HK-2 (cell line): Measurements from ENCODE around the gene LIN9.

Experiments used
- DNase-seq: peaks from one replicate; pipeline ENCODE4 v3.0.0-alpha.2; 2018; ENCODE audit not compliant: unreplicated experiment

The LIN9 gene

DNA sequence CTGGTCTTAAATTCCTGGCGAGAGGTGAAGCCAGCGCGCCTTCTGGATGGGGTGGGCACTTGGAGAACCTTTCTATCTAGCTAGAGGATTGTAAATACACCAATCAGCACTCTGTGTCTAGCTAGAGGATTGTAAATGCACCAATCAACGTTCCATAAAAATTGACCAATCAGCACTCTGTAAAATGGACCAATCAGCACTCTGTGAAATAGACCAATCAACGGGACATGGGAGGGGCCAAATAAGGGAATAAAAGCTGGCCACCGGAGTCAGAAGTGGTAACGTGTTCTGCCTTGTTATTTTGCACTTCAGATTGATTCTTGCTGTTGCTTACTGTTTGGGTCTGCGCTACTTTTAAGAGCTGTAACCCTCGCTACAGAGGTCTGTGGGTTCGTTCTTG is 12.0 kb upstream of the LIN9 start:
- DNase-seq: no peak

- no peak for DNase-seq
These were observed 9.5 kb upstream of the LIN9 start for GRCh38 chr1:226318471-226318870.

DNA sequence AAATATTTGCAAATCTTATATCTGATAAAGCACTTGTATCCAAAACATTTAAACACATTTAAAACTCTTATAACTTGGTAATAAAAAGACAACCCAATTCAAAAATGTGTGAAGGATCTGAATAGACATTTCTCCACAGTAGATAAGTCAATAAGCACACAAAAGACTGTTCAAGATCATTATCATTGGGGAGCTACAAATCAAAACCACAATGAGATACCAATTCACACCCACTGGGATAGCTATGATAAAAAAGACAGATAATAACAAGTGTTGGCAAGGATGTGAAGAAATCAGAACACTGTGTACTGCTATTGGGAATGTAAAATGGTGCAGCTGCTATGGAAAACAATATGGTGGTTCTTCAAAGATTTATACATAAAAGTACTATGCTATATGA is 5.1 kb upstream of the LIN9 start:
- no peak for DNase-seq

- DNase-seq: no peak
These were observed 3.1 kb upstream of the LIN9 start for GRCh38 chr1:226312065-226312464.

DNA sequence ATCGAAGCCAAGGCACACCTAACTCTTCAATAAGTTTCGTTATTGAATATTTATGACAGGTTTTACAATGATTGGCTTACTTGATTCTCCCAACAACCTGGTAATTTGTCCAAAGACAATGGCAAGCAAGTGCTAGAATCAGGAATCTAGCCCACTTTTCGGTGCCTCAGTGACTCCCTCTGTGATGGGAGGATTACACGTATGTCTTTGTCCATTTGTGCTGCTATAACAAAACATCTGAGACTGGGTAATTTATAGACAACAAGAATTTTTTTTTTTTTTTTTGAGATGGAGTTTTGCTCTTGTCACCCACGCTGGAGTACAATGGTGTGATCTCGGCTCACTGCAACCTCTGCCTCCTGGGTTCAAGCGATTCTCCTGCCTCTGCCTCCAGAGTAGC is 2.4 kb upstream of the LIN9 start:
- no peak for DNase-seq

GRCh38 chr1:226310637-226311195 is 1.8 kb upstream of the LIN9 start:
- DNase-seq: no peak

DNA sequence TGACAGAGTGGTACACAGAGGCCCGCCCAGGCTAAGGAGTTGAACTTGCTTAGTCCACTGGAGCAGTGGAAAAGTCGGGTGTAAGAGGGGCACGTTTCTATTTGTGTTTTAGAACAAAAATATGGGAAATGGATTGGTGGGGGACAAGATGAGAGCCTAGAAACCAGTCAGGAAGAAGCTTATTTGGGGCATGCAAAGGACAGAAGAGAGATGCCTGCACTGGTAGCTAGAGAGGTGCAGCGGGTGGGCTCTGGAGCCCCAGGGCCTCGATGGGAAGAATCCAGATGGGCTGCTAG is 1.2 kb upstream of the LIN9 start:
- DNase-seq: no peak

DNA sequence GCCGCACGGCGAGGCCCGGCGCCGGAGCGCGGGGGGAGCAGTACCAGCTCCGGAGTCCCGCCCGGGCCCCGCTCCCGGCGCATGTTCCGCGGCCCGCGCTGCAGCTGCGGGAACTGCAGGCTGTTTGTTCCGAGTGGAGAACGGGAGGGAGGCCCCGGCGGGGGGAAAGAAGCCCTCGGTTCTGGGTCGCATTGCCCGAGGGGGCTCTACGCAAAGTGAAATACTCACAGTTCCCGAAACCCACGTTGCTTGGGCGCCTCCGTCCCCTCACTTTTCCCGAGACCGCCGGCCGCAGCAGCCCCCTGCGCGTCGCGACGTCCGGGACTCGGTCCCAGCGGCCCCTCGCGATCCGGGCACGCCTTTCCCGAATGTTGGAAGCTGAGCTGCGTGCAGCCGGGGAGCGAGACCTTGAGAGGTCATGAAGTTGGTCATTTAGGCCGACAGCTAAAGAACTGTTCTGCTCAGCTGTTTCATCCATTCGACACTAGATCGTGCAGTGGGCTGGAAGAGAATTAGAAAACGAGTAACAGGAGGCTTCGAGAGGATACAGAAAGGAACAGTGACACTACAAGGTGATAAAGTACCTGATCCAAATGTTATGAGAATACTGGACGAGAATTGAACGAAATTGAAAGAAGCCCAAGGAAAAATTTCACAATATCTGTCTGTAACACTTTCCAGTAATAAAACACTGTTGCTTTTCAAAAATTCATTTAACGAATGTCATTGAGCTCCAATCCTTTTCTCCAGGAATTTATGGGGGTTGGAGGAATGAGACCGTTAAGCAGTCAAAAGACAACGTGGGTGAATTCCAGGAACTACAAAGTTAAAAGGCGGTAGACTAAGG is 657 bp upstream of the LIN9 start:
- no peak for DNase-seq

- no peak for DNase-seq
These were observed 720 bp downstream of the LIN9 start for GRCh38 chr1:226308166-226308722.

GRCh38 chr1:226306425-226306824 is 2.5 kb downstream of the LIN9 start:
- no peak for DNase-seq

DNA sequence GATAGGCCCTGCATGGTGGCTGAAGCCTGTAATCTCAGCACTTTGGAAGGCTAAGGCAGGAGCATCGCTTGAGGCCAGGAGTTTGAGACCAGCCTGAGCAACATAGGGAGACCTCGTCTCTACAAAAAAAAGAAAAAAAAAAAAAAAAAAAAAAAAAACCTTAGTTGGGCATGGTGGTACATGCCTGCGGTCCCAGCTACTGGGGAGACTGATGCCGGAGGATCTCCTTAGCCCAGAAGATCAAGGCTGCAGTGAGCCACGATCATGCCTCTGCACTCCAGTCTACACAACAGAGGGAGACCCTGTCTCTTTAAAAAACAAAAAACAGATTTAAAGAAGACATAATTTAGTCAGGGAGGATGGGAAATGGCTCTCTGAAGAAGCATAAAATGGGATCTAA is 3.8 kb downstream of the LIN9 start:
- no peak for DNase-seq

DNA sequence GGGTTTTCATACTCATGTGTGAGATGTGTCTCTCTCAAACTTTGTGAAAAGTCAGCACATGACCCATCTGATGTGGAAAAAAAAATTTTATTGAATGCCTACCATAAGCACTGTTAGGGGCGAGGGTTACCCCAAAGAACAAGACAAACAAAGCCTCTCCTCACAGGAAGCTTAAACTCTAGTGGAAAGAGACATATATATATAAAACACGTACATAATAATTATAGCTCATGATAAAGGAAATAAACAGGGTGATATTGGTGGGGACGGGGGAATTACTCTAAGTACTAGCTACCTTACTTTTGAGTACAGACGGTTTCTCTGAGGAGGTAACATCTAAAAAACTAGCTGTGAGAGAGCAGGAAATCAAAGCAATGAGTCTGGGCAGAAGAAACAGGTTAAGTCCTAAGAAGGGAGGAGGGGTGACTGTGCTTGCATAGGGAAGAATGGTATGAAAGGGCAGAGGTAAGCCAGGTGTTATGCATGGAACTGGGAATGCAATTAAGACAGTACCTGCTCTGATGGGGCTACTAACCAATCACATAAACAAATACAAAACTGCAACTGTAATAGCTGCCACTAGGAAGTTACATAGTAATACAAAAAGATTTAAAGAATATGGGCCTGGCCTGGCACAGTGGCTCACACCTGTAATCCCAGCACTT is 4.5 kb downstream of the LIN9 start:
- no peak for DNase-seq

DNA sequence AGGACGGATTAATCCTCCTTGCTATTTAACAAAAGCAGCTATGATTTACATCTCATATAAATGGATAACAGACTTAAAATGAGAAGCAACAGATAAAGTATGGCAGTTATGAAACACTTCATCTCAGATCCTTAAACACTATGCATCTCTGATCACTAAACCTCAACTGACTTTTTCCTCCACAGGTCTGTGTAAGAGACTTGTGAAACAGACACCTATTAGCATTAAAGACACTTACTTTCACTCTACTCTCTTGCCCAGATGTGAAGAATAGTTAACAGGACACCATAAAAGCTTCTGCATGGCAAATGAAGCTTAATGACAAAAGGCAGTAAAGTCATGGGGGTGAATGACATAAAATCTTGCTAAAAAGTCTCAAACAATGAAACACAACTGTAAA is 6.2 kb downstream of the LIN9 start:
- DNase-seq: no peak

DNA sequence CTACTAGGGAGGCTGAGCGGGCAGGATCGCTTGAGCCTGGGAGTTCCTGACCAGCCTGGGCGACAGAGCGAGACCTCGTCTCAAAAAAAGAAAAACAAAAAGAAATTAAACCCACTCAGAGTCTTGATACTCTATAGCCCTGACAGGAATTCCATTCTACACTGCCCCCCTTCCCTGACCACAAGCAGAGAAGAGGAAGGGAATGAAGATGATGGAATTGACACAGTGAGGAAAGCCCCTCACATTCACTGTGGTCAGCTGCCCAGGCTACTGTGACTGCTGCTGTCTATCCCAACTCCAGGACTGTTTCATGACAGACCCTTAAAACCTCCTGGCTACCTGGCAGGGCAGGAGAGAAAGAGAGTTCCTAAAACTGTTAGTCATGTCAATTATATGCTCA is 12.1 kb downstream of the LIN9 start:
- DNase-seq: peak; percentile 43

- DNase-seq: no peak
These were observed 15.4 kb downstream of the LIN9 start for GRCh38 chr1:226293553-226293920.

GRCh38 chr1:226292874-226293552 is 16.0 kb downstream of the LIN9 start:
- no peak for DNase-seq

- DNase-seq: no peak
These were observed 21.4 kb downstream of the LIN9 start for GRCh38 chr1:226287587-226287986.

- no peak for DNase-seq
These were observed 27.9 kb downstream of the LIN9 start for GRCh38 chr1:226281058-226281457.

- DNase-seq: no peak
These were observed 29.5 kb downstream of the LIN9 start for GRCh38 chr1:226279498-226279897.

- no peak for DNase-seq
These were observed 31.1 kb downstream of the LIN9 start for GRCh38 chr1:226277897-226278296.

DNA sequence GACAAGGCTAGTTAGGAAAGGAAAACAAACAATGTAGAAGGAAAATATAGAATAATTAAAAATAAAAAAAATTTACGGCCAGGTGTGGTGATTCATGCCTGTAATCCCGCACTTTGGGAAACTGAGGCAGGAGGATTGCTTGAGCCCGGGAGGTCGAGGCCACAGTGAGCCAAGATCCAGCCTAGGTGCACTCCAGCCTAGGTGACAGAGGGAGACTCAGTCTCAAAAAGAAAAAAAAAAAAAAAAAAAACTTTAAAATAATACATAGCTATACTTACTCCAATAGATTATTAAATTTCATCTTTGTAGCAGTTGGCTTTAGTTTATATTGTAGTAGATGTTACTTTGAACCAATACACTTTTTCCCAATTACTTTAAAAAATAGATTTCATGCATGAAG is 32.0 kb downstream of the LIN9 start:
- DNase-seq: no peak

- DNase-seq: no peak
These were observed 32.8 kb downstream of the LIN9 start for GRCh38 chr1:226276077-226276682.
